RCC 7860 (cell line): ENCODE measurements around the gene MUC5AC.
"Not testable (repeated sequence)": the region's sequence is repeated elsewhere in the genome, so short reads cannot be mapped to it uniquely, and the experiment has no call there.

Source experiments
- DNase-seq: peaks from one replicate; pipeline ENCODE4 v3.0.0-alpha.2; 2015; ENCODE audit warnings: low spot score
- FAIRE-seq: peaks from 2 replicates; lab custom pipeline; 2012; peaks lifted over from hg19 to GRCh38; lab: Jason Lieb, UNC

Gene MUC5AC, protein sequence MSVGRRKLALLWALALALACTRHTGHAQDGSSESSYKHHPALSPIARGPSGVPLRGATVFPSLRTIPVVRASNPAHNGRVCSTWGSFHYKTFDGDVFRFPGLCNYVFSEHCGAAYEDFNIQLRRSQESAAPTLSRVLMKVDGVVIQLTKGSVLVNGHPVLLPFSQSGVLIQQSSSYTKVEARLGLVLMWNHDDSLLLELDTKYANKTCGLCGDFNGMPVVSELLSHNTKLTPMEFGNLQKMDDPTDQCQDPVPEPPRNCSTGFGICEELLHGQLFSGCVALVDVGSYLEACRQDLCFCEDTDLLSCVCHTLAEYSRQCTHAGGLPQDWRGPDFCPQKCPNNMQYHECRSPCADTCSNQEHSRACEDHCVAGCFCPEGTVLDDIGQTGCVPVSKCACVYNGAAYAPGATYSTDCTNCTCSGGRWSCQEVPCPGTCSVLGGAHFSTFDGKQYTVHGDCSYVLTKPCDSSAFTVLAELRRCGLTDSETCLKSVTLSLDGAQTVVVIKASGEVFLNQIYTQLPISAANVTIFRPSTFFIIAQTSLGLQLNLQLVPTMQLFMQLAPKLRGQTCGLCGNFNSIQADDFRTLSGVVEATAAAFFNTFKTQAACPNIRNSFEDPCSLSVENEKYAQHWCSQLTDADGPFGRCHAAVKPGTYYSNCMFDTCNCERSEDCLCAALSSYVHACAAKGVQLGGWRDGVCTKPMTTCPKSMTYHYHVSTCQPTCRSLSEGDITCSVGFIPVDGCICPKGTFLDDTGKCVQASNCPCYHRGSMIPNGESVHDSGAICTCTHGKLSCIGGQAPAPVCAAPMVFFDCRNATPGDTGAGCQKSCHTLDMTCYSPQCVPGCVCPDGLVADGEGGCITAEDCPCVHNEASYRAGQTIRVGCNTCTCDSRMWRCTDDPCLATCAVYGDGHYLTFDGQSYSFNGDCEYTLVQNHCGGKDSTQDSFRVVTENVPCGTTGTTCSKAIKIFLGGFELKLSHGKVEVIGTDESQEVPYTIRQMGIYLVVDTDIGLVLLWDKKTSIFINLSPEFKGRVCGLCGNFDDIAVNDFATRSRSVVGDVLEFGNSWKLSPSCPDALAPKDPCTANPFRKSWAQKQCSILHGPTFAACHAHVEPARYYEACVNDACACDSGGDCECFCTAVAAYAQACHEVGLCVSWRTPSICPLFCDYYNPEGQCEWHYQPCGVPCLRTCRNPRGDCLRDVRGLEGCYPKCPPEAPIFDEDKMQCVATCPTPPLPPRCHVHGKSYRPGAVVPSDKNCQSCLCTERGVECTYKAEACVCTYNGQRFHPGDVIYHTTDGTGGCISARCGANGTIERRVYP (N-terminal part only)

DNA sequence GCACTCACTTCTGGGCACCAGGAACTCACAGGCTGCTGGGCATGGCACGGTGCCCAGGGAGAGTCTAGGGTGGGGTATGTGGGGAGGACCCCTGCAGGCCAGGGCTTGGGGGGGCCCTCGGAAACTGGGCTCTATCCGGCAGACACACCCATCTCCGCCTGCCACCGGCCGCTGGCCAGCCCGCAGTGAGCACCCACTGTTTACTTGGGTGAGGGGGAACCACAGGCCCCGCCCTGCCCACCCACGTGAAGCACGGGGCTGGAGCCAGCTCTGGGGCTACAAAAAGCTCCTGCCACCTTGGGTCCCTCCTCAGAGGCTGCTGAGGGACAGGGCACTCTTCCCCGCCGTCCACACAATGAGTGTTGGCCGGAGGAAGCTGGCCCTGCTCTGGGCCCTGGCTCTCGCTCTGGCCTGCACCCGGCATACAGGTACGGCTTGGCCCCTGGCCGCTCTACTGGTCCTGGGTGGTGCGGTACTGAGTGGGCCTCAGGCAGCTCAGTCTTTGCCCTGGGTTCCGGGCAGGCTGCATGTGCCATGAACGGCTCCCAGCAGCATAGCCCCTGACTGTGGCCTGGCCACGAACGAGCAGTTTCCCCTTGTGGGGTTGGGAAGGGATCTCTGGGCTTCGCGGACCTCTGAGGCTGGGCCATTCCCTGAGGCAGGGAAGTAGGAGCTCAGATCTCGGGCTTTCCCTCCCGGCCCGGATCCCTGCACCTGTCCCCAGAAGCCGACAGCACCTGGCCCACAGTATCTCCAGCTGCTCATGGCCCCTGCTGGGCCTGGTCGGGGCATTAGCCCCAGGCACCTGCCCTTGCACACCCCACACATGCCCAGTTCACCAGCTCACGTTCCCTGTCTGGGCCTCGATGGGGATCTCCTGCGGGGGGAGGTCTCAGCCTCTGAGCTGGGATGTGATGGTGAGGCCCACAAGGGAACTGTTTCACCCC, at the start of gene MUC5AC:
MUC5AC (plus strand) TSS at position 309 of the 947 bp plus-strand sequence; CDS start at position 356, 47 bp downstream.
- no peak for DNase-seq
- FAIRE-seq: no peak

DNA sequence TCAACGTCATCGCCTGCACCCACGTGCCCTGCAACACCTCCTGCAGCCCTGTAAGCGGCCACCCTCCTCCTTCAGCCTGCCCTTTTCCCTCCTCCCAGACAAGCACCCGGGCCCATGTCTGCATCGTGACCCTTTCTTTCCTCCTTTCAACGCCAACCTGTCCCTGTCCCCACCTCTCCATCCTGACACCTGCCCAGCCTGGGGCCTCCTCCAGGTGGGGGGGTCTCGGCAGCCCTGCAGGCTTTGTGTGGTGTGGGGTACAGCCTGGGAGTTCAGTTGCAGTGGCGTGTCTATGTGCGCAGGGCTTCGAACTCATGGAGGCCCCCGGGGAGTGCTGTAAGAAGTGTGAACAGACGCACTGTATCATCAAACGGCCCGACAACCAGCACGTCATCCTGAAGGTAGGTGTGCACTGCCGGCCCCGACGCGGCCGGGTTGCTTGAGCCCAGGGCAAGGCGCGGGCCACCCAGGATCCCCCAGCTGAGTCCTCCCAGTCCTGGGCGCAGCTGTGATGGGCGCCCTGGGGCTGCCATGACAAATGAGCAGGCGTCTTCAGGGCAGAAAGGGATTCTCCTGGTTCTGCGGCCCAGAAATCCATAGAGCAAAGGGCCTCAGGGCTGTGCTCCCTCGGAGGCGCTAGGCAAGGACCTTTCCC, 49.4 kb upstream of the MUC5AC start:
- FAIRE-seq: no peak

DNA sequence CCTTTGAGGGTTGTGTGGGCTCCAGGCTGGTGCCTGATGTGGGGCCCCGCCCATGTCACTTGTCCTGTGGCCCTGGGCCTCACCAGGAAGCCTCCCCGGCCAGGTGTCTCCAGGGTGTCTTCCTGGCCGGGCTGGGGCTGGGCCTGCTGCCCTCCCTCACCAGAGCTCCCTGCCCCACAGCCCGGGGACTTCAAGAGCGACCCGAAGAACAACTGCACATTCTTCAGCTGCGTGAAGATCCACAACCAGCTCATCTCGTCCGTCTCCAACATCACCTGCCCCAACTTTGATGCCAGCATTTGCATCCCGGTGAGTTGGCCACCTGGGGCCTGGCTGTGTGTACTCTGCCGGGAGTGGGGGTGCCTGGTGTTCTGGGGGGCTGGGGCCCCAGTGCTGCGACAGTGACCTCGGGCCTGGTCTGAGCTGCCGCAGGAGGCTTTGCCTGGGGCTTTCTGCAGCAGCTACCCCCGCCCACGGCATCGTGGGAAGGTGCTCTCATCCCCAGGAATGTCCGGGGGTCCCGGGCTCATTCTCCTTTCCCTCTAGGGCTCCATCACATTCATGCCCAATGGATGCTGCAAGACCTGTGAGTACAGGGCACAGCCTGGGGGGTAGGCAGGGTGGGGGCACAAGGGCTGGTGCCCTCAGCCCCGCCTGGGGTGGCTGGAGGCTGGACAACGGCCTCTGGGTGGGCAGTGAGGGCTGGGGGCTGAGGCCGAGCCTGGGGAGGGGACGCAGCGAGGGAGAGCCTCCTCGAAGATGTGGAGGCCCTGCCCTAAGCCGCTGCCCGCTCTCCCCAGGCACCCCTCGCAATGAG, 48.4 kb upstream of the MUC5AC start:
- DNase-seq: no peak
- FAIRE-seq: no peak

More for the DNA sequence above, 49.4 kb upstream of the MUC5AC start:
- DNase-seq: no peak

DNA sequence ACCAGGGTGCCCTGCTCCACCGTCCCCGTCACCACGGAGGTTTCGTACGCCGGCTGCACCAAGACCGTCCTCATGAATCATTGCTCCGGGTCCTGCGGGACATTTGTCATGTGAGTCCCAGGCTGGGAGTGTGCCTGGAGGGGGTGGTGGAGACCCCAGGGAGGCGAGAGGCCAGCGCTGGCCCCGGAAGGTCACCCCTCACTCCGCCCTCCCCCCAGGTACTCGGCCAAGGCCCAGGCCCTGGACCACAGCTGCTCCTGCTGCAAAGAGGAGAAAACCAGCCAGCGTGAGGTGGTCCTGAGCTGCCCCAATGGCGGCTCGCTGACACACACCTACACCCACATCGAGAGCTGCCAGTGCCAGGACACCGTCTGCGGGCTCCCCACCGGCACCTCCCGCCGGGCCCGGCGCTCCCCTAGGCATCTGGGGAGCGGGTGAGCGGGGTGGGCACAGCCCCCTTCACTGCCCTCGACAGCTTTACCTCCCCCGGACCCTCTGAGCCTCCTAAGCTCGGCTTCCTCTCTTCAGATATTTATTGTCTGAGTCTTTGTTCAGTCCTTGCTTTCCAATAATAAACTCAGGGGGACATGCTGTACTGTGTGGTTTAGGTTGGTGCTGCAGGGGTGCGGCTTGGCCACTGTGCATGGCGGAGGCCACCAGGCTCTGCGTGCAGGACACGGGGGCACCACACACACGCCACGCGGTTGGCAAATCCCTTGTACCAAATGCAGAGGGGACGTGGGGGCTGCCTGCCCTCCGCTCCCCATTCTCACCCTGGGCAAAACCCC, 47.6 kb upstream of the MUC5AC start:
- no peak for FAIRE-seq

DNA sequence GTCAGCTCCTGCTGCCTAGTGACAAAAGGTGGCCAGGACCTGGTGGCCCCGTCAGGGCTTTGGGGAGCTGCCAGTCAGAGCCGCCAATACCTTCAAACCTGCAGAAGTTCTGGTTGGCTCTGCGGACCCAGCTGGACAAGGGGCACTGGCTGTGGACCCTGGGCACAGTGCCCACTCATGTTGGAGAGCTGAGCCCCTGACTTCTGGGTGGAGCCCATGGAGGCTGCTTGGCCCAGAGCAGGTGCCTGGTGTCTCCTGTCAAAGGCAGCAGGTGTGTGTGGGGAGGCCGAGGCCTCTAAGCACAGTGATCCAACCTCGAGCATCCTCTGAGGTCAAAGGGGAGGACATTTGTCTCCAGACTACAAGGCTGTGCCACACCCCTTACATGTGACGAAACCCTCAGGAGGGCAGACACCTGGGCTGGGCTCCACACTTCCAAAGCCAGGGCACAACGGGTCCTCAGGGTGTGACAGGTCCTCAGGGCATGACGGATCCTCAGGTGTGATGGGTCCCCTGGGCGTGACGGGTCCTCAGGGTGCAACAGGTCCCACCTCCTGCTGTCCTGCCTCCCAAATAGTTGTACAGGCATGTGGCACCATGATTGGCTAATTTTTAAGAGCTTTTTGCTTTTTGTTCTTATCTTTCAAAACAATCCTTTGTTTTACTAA, 46.1 kb upstream of the MUC5AC start:
- FAIRE-seq (no peak), DNase-seq (no peak)

More for the DNA sequence above, 47.6 kb upstream of the MUC5AC start:
- no peak for DNase-seq

DNA sequence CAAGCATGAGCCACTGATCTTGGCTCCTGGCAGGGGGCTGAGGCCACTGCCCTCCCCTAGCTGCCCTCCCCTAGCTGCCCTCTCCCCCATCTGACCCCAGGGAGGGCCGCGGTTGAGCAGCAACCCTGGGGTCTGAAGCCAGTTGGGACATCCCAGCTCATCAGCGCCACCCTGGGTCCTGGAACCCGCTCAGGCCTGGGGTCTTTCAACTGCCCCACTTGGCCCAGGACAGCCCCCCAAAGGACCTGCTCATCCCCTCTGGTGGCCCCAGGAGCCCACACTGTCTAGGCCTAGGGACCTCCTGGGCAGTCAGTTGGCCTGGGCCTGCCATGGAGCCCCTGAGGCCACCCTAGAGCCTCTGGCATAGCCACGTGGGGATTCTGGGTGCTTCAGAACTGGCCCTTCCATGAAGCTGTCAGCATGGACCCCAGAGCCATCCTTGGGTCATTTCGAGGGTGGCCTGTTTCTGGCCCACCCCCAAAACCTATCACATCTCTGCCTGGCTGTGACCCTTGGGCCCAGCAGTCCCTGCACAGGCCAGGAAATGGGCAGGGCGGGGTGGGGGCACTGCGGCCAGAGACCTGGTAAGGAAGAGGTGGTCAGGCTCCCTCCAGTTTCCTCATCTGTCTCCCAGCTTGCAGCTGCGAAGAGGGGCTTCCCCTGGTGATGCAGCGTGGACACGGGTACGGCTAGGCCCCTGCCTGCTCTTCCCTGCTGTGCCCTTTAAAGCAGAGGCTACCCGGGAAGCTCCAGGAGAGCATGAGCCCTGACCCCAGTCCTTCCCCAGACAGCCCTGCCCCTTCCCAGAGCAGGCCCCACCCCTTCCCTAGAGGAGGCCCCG, 45.2 kb upstream of the MUC5AC start:
- no peak for FAIRE-seq
- DNase-seq: no peak

DNA sequence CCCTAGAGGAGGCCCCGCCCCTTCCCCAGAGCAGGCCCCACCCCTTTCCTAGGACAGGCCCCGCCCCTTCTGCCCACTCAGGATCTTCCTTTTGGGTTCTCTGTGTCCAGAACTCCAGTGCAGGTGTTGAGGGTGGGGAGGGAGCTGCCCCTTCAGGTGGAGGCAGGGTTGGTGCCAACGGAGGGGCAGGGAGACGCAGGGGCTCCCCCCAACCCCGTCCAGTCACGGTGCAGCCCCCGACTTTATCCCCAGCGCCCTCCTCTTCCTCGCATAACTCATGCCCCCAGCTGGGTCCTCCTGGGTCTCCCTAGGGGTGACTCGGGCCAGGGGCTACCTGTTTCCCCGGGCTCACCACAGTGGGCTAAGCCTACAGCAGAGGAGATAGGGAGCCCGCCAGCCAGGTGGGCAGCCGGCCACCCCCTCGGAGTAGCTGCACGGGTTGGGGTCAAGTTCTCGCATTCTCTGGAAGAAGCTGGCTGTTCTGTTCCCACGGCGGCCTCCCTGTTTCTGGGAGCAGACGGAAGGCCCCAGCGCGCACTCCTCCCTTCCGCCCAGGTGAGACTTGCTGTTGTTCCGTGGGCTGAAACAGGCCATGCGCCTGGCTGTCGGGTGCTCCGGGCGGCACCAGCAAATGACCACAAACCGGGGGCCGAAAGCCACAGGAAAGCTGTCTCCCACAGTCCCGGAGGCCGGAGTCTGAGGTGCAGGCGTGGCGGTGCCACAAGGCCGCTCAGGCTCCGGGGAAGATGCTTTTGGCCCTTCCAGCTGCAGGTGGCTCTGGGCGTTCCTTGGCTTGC, 44.1 kb upstream of the MUC5AC start:
- FAIRE-seq: no peak
- no peak for DNase-seq

DNA sequence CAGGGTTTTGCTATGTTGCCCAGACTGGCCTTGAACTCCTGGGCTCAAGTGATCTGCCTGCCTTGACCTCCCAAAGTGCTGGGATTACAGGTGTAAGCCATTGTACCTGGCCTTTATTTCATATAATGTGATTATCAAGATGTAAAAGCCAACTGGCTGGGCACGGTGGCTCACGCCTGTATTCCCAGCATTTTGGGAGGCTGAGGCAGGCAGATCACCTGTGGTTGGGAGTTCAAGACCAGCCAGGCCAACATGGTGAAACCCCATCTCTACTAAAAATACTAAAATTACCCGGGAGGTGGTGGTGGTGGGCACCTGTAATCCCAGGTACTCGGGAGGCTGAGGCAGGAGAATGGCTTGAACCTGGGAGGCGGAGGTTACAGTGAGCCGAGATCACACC, 42.5 kb upstream of the MUC5AC start:
- DNase-seq, FAIRE-seq: not testable (repeated sequence)

DNA sequence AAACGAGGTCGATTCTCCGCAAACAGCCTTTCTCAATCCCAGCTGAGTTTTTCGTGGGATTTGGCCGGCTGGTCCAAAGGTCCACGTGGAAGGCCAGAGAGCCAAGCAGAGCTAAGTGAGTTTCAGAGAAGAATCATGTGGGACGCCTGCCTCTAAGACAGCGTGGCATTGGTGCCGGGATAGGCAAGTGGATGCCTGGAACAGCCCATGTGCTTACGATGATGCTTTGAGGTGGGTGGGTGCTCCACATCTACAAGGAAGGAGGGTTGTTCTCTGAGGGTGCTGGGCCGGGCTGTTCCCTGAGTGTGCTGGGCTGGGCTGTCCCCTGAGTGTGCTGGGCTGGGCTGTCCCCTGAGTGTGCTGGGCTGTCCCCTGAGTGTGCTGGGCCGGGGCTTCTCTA, 41.6 kb upstream of the MUC5AC start:
- FAIRE-seq (no peak), DNase-seq (no peak)

DNA sequence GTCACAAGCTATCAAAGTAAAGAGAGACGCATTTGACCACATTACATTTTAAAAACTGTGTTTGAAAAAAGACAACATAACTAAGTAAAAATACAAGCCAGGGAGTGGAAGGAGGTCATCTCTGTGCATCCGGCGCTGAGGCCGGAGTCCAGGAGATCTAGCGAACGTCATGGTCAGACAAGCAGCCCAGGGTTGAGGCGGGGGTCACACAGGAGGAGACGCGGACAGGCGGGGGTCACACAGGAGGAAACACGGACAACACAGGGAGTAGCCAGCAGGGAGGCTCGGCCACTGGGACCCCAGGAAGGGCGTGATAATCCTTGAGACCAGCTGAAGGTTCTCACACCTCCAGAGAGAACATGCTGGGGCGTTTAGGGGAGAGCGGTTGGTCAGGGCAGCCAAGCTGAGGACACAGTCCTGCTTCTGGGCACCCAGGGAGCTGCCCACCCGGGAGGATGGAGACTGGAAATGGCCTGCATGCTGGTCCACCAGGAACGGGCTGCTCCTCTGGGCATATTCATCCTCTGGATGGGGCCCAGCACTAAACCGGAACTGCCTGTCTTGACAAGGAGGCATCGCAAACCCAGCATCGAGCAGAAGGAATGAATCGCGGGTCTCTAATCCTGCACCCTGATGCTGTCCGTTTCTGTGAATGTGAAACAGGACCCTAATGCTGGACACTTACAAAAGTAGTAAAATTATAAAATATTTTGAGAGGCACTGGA, 40.9 kb upstream of the MUC5AC start:
- FAIRE-seq (no peak), DNase-seq (no peak)

DNA sequence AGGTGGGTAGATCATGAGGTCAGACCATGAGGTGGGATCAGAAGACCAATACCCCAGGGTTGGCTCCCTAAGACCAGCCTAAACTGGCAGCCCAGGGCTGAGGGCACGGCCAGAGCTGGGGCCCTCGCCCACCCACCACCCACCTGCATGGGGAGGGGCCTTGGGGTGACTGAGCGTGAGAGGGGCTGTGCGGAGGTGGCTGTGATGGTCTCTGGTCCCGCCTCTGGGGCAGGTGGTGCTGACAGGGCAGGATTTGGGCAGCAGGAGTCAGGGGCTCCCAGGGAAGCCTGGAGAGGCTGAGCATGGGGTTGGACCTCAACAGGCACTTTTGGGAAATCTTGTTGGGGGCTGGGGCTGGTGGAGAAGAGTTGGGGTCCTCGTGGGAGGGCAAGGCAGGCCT, 39.8 kb upstream of the MUC5AC start:
- FAIRE-seq: no peak

DNA sequence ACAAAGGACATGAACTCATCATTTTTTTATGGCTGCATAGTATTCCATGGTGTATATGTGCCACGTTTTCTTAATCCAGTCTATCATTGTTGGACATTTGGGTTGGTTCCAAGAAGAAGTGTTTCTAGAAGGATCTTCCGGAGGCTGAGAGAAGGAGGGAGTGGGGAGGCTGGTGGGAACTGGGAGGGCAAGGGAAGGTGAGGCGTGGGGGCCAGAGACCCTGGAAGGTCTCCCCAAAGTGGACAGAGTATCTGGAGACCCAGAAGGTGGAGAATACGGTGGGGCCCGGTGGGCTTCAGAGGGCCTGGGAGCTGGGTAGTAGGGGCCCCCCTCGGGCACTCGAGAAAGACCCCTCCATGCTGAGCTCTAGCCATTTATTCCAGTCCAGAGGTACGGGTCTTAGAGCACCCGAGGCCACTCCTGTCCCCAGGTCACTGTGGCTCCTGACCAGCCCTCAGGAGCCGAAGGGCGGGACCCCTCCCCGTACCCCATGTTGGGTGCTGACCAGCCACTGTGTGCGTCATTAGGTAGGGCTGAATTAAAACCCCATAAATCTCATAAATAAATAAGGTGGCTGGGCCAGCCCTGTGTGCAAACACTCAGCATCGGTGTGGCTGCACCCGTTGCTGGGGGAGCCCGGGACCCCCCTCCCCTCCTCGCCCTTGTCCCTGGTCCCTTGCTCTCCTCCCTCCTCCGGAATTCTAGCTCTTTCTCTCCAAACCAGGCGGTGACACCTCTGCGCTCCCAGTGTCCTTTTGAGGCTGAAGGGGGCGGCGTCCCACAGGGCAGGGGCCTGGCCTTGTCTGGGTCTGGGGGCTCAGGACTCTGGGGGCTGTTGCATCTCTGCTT, 38.8 kb upstream of the MUC5AC start:
- FAIRE-seq (no peak), DNase-seq (no peak)

More for the DNA sequence above, 39.8 kb upstream of the MUC5AC start:
- no peak for DNase-seq

DNA sequence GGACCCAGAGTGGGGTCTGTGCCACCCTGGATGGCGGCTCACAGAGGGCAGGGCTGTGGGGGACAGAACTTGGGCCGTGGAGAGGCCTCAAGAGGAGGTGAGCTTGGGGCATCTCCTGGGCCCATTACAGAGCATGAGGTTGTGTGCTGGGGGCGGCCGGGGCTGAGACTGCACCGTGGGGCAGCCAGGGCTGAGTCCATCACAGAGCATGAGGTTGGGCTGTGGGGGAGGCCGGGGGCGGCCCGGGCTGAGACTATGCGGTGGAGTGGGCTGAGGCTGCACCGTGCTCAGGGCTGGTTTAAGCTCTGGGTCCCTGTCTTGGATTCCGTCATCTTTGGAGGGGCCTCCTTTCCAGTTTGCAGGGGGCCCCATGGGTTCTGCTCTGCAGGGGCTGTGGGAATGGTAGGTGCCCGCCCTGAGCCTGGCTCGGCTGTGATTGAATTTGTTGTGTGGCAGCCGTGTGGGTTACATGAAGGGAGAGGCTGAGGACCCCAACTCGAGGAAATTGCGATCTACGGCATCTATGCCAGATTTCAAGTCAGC, 38.1 kb upstream of the MUC5AC start:
- FAIRE-seq (no peak), DNase-seq (no peak)
